Pancreas (tissue), 10 donors: ENCODE measurements around the gene IMPDH1. TPM values are rescaled to one million over a fixed set of nuclear protein-coding genes. Genes with fewer than 3 reads are reported as not detected.

Experiments used
- ATAC-seq, 4 donors: fragments of 200-7000 bp; cut with Tn5 transposase; one replicate each; pipeline versions ENCODE4 v1.8.0 to v1.9.1; 2020; ENCODE audit warnings: mild to moderate bottlenecking in 4 of 4, moderate library complexity in 4 of 4
- DNase-seq, 6 donors: peaks; one replicate each; pipeline ENCODE4 v3.0.0-alpha.2; 2020
- FAIRE-seq: peaks from 2 replicates; lab custom pipeline; 2012; peaks lifted over from hg19 to GRCh38; lab: Jason Lieb, UNC
- H3K27ac ChIP-seq, 4 donors: fragments of 200-600 bp; sonication (generic); 1 replicate in 3 of 4; 2 replicates in 1 of 4; pipeline versions ENCODE4 v1.5.0 to v1.8.0; 2020
- H3K27me3 ChIP-seq, 4 donors: fragments of 200-600 bp; one replicate each; pipeline ENCODE4 v1.8.0; 2021
- H3K36me3 ChIP-seq, 3 donors: fragments of 200-600 bp; sonication (generic) in 1 of 3; one replicate each; pipeline versions ENCODE4 v1.5.0 to v1.8.0; 2020 to 2021
- H3K4me1 ChIP-seq, 3 donors: fragments of 200-600 bp; one replicate each; pipeline ENCODE4 v1.8.0; 2021
- H3K4me3 ChIP-seq, 4 donors: fragments of 200-600 bp; sonication (generic) in 2 of 4; one replicate each; pipeline versions ENCODE4 v1.5.0 to v1.8.0; 2020 to 2021
- H3K9me3 ChIP-seq, 4 donors: fragments of 200-600 bp; one replicate each; pipeline ENCODE4 v1.8.0; 2021
- CTCF ChIP-seq, 4 donors: fragments of 200-600 bp; sonication (generic) in 3 of 4; IDR thresholded peaks; one replicate each; pipeline versions ENCODE4 v1.5.0 to v1.8.0; 2021; ENCODE audit warnings: antibody characterized with exemption in 4 of 4
- WGBS, 2 donors: extraction: QIAGEN DNeasy Blood & Tissue Kit; methylation state at CpG; one replicate each; pipeline ENCODE4 v1.1.7; 2013; 5-methylcytosine and 5-hydroxymethylcytosine counted together
- intact Hi-C, 3 donors: fragments of 100-400 bp; cut with DNase I; formaldehyde crosslinking; loops; one replicate each; pipeline versions ENCODE4 v1.11.1 to v1.14.2; 2022
- polyA plus RNA-seq, 2 donors: library from polyadenylated mRNA; stranded (reverse); fragments of 200-250 nt; gene quantifications; one replicate each; pipeline ENCODE4 v1.2.3, GENCODE V29; 2013
- total RNA-seq, 6 donors: library from RNA; stranded (reverse); fragmentation: NEBNext Ultra II Directional in 4 of 6; extraction: Animal tissue kit (Norgen Biotek cat#: 25700) in 4 of 6; gene quantifications; one replicate each; pipeline versions ENCODE4 v1.2.1 to v1.2.4, GENCODE V29; 2021 to 2023
- donor health status: healthy with polysubstance abuse.
- donor health status: DM: no; HTN: no; CAD: no; lungs with moderate emphysema.
- donor health status: DM: no; HTN: no; CAD: no.
- donor health status: control.
- donor health status: control.
- donor health status: Bipolar disorder and iron deficiency.
- donor health status: DM: yes; HTN: yes; CAD: no.
- donor health status: DM: no; HTN: no; CAD: no.
- donor health status: DM: no; HTN: no; CAD: no.
- donor health status: DM: yes; HTN: yes; CAD: no.

Gene IMPDH1
- total and polyA plus RNA-seq, 8 donors: 16.8 to 26.0 (median 19.8) TPM

- DNase-seq (peak in 3 of 6 donors; percentile 41 to 79 (median 50)), ATAC-seq (peak; percentile 76 to 88 (median 83)), FAIRE-seq (no peak)
- intact Hi-C loops: no loop called here
- H3K4me1 ChIP-seq: no peaks in the 10 kb centered on the region
- H3K27ac ChIP-seq: no peak within 1 kb of the TSS
- 1% methylated on average over 52 to 88 of the region's 88 CpGs for WGBS, 2 donors
- H3K36me3 ChIP-seq: no peaks in the 10 kb centered on the region
- H3K4me3 ChIP-seq: peak within 1 kb of the TSS; percentile 13 to 64 (median 33)
- H3K27me3 ChIP-seq: peaks cover 0 to 5% (median 0%) of the 10 kb centered on the region in 4 donors
- H3K9me3 ChIP-seq: no peaks in the 10 kb centered on the region
- TF ChIP-seq CTCF (IDR thresholded peaks at IDR 0.05): no peak
These were observed 48.1 kb downstream of the IMPDH1 start, which contains the start of gene PRRT4 for GRCh38 chr7:128361411-128362379. PRRT4 (minus strand) TSS chr7:128361690.

DNA sequence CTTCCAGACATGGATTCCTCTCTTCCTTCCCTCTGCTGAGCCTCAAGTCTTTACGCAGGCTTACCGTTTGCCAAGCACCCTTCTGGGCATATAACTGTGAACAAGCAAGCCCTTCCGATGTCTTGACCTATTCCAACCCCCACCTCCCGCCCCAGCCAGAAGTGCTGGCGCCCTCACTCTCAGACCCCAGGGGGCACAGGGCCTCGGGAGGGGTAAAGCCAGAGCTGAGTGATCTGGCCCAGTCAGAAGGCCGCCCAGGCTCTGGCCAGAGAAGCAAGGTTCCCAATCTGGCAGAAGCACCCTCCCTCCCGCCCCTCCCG, 49.5 kb downstream of the IMPDH1 start:
- intact Hi-C loops: no loop called here
- peak in 1 of 6 donors; percentile 57 for DNase-seq
- Histone ChIP-seq H3K9me3 (no peaks in the 10 kb centered on the region), H3K4me3 (no peak overlapping the region), H3K4me1 (no peaks in the 10 kb centered on the region), H3K27ac (no peak overlapping the region), H3K36me3 (no peaks in the 10 kb centered on the region), H3K27me3 (peaks cover 0 to 3% (median 0%) of the 10 kb centered on the region in 4 donors)
- peak in 1 of 4 donors; percentile 8 for ATAC-seq
- WGBS, 2 donors: 57 to 61% methylated on average over 9 of the region's 9 CpGs
- no peak for FAIRE-seq
- no peak for TF ChIP-seq CTCF (IDR thresholded peaks at IDR 0.05)

GRCh38 chr7:128359939-128360338, 49.8 kb downstream of the IMPDH1 start:
- WGBS, 2 donors: 96 to 98% methylated on average over 4 of the region's 4 CpGs
- Histone ChIP-seq H3K27ac (no peak overlapping the region), H3K9me3 (no peaks in the 10 kb centered on the region), H3K4me3 (no peak overlapping the region), H3K36me3 (no peaks in the 10 kb centered on the region), H3K27me3 (peaks cover 0 to 3% (median 0%) of the 10 kb centered on the region in 4 donors), H3K4me1 (no peaks in the 10 kb centered on the region)
- no peak for FAIRE-seq
- peak in 1 of 6 donors; percentile 44 for DNase-seq
- TF ChIP-seq CTCF (IDR thresholded peaks at IDR 0.05): no peak
- no peak for ATAC-seq
- intact Hi-C loops: no loop called here

GRCh38 chr7:128359336-128359735, 50.4 kb downstream of the IMPDH1 start:
- H3K4me1 ChIP-seq: no peaks in the 10 kb centered on the region
- no peak overlapping the region for H3K4me3 ChIP-seq
- ATAC-seq (no peak), DNase-seq (peak in 1 of 6 donors; percentile 42), FAIRE-seq (no peak)
- H3K27ac ChIP-seq: no peak overlapping the region
- TF ChIP-seq CTCF (IDR thresholded peaks at IDR 0.05): no peak
- no peaks in the 10 kb centered on the region for H3K9me3 ChIP-seq
- 90 to 97% methylated on average over 12 of the region's 12 CpGs for WGBS, 2 donors
- intact Hi-C loops: no loop called here
- peaks cover 0 to 3% (median 0%) of the 10 kb centered on the region in 4 donors for H3K27me3 ChIP-seq
- H3K36me3 ChIP-seq: no peaks in the 10 kb centered on the region

DNA sequence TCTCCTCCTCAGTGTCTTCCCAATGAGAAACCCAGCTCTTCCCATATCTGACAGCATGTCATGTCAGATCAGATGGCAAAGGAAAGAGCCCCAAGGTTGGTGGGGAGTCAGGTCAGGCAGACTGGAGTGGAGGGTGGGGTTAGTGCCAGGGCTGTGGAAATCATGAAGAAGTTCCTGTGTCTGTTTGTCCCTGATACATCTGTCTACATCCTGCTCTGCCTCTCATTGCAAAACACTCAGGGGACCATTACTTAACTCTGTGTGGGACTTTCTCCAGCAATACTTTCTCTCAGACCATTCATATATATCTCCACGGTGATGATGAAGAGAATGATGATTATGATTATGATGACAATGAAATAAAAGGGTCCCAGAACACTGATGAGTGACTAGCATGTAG, 51.5 kb downstream of the IMPDH1 start:
- 59 to 80% methylated on average over 1 of the region's 1 CpG for WGBS, 2 donors
- no peaks in the 10 kb centered on the region for H3K36me3 ChIP-seq
- no peak for ATAC-seq

More for the DNA sequence above, 51.5 kb downstream of the IMPDH1 start:
- FAIRE-seq: no peak
- Histone ChIP-seq H3K4me1 (no peaks in the 10 kb centered on the region), H3K27ac (no peak overlapping the region), H3K27me3 (no peaks in the 10 kb centered on the region), H3K4me3 (no peak overlapping the region), H3K9me3 (no peaks in the 10 kb centered on the region)
- intact Hi-C loops: no loop called here
- TF ChIP-seq CTCF (IDR thresholded peaks at IDR 0.05): no peak
- no peak for DNase-seq
